ENCODE measurements around the gene MFSD6. TPM values are rescaled to one million over a fixed set of nuclear protein-coding genes. Genes with fewer than 3 reads are reported as not detected.

The MFSD6 gene
- total RNA-seq, 1 donor from 2014 or later: 44.0 TPM

DNA sequence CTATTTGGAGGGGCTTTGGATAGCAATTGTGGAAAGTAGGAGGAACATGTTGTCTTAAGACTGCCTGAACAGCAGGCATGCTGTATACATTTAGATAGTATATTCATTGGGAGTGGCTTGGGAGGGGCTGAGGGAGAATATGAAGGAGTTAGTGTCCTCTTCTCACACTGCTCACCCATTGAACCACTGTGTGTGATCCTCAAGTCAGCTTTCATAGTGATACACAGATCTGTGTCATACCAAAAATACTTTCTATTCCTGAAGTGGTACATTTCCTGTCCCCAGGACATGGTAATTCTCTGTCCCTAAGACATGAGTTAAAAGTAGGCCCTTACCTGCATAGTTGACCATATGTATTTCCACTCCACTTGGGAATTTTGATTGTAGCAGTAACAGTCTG lies 116.8 kb downstream of the MFSD6 start:
- intact Hi-C loops (cut with micrococcal nuclease): no loop called here
- Mint-ChIP-seq H3K4me3 (ENCODE audit: low read depth) (no peak overlapping the region), H3K4me1 (ENCODE audit: low read depth) (peaks cover 69% of the 10 kb centered on the region), H3K27me3 (ENCODE audit: low read depth) (no peaks in the 10 kb centered on the region), H3K36me3 (ENCODE audit: low read depth) (peaks cover 60% of the 10 kb centered on the region), H3K9me3 (no peaks in the 10 kb centered on the region), H3K27ac (no peak overlapping the region)
- DNase-seq (ENCODE audit: low spot score): no peak

DNA sequence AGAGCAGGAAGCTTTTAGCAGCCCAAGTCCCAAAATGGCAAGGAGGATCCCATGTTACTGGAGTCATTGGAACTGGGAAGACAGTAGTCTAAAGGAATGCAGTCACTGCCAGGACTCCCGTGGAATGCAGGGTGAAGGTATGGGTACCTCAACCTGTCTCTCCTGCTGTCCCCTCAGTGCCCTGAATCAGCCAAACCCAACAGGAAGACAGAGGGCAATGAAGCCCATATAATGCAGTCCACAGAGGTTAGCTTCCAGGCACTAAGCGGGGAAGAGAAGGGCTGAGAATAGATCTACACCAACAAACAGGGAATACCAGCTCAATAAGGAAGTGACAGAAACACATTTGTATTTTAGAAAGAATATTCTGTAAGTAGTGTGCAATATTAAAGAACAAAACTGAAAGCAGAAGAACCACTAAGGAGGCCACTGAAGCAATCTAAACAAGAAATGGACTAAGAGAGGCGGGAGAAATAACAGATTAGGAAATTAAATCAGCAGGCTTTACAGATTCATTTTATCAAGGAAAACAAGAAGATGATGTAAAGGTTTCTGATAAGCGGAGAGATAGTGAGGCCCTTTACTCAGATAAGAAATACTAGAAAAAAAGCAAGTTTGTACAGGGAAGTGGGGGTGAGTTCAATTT lies 118.1 kb downstream of the MFSD6 start:
- no peak for DNase-seq (ENCODE audit: low spot score)
- Mint-ChIP-seq H3K36me3 (ENCODE audit: low read depth) (peaks cover 49% of the 10 kb centered on the region), H3K4me3 (ENCODE audit: low read depth) (no peak overlapping the region), H3K4me1 (ENCODE audit: low read depth) (peaks cover 69% of the 10 kb centered on the region), H3K9me3 (no peaks in the 10 kb centered on the region), H3K27ac (no peak overlapping the region), H3K27me3 (ENCODE audit: low read depth) (no peaks in the 10 kb centered on the region)
- intact Hi-C loops (cut with micrococcal nuclease): no loop called here

DNA sequence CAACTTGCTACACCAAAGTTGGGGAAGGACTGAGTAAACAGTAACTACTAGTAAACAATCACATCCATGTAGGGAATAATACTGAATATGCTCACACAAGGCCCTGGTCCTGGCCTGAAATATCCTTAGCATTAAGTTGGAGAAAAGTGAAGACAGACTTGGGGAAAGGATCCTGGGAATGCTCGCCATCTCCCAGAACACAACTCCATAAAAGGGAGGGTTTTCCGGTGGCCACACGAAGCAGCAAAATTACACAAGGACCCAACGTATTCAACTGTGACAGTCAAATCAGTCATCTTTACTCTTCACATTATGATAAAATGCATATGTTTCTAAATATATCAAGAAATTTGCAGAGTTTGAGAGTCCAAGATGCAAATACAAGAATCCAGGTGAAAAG lies 119.1 kb downstream of the MFSD6 start:
- Mint-ChIP-seq H3K36me3 (ENCODE audit: low read depth) (peaks cover 42% of the 10 kb centered on the region), H3K4me3 (ENCODE audit: low read depth) (no peak overlapping the region), H3K4me1 (ENCODE audit: low read depth) (peaks cover 69% of the 10 kb centered on the region), H3K9me3 (no peaks in the 10 kb centered on the region), H3K27me3 (ENCODE audit: low read depth) (no peaks in the 10 kb centered on the region), H3K27ac (no peak overlapping the region)
- DNase-seq (ENCODE audit: low spot score): no peak
- intact Hi-C loops (cut with micrococcal nuclease): no loop called here

DNA sequence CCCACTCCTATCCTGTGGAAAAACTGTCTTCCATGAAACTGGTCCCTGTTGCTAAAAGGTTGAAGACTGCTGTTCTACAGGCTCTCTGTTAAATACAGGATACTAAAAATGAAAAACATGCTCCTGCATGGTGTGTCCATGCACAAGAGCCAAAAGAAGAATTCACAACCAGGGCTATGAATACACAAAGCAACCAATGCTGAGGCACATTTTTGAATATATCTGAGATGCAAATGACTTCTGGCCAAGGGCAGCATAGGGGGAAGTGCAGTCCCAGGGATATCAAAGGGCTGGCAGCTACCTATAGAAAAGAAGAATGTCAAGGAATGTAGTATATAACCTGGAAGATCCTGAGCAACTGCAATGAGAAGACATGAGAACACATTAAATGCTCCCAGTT lies 119.8 kb downstream of the MFSD6 start:
- H3K4me3 Mint-ChIP-seq (ENCODE audit: low read depth): no peak overlapping the region
- intact Hi-C loops (cut with micrococcal nuclease): no loop called here
- no peak for DNase-seq (ENCODE audit: low spot score)
- peaks cover 36% of the 10 kb centered on the region for H3K36me3 Mint-ChIP-seq (ENCODE audit: low read depth)
- no peaks in the 10 kb centered on the region for H3K27me3 Mint-ChIP-seq (ENCODE audit: low read depth)
- H3K4me1 Mint-ChIP-seq (ENCODE audit: low read depth): peaks cover 72% of the 10 kb centered on the region
- no peak overlapping the region for H3K27ac Mint-ChIP-seq
- H3K9me3 Mint-ChIP-seq: no peaks in the 10 kb centered on the region

DNA sequence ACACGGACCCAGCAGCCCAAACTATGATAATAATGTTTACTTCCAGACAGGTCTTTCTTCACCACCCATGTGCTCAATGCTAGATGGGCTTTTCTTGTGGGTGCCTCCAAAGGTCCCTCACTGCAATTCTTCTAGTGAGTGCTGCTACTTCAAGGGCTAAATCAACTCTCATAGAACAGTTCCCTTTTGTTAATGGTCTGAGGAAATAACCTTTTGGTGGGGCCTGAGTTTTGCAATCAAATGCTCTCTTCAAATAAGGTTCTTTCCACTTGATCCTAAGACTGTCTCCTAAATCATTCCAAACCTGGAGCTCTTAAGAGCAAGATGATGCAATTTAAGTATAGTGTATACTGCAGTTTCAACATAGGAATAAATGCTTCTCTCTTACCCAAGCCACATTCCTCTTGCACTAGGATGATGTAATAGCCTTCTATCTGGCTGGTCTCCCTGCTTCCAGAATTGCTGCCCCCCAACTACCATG lies 120.4 kb downstream of the MFSD6 start:
- no peak overlapping the region for H3K4me3 Mint-ChIP-seq (ENCODE audit: low read depth)
- peaks cover 75% of the 10 kb centered on the region for H3K4me1 Mint-ChIP-seq (ENCODE audit: low read depth)
- H3K27ac Mint-ChIP-seq: no peak overlapping the region
- DNase-seq (ENCODE audit: low spot score): no peak
- no peaks in the 10 kb centered on the region for H3K9me3 Mint-ChIP-seq
- H3K27me3 Mint-ChIP-seq (ENCODE audit: low read depth): no peaks in the 10 kb centered on the region
- H3K36me3 Mint-ChIP-seq (ENCODE audit: low read depth): peaks cover 32% of the 10 kb centered on the region
- intact Hi-C loops (cut with micrococcal nuclease): no loop called here

DNA sequence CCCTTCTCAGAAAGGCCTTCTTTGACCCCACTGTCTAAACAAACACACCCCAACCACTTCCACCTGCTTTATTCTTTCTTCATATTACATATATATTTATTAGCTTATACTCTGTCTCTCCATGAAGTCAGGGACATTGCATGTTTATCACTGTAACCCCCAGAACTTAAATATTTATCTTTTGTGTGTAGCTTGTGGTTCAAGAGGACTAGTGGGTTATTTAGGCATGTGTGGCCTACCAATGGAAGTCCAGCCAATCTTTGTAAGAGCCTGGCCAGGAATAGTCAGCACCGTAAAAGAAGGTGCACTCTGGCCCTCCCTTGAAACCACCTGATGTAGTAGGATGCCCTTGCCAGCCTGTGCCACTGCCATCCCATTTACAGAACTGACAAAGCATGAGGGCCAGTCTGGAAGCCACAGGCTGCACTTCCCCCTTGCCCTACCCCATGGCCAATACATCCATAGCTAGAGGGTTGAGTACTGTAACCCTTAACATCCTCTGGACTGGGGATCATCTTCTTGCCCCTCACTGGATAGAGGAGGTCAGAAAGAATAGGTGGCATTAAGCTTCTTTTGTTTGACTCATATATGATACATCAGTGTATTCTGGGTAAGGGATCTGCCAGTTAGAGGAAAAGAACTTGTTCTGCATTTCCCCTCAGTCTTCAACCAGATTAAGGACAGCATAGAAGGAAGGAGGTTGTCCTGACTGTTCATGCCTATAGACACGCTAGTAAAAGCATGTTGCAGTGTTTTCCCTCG lies 121.5 kb downstream of the MFSD6 start:
- H3K27me3 Mint-ChIP-seq (ENCODE audit: low read depth): no peaks in the 10 kb centered on the region
- H3K4me1 Mint-ChIP-seq (ENCODE audit: low read depth): peaks cover 69% of the 10 kb centered on the region
- peak overlapping the region; percentile 35 for H3K27ac Mint-ChIP-seq
- no peak for DNase-seq (ENCODE audit: low spot score)
- no peak overlapping the region for H3K4me3 Mint-ChIP-seq (ENCODE audit: low read depth)
- H3K36me3 Mint-ChIP-seq (ENCODE audit: low read depth): peaks cover 21% of the 10 kb centered on the region
- no peaks in the 10 kb centered on the region for H3K9me3 Mint-ChIP-seq
- intact Hi-C loops (cut with micrococcal nuclease): loop anchor here (5.0 to 10.0 kb wide), 4 partner anchors 353 to 855 kb away; partner anchors contain the start of genes ANKAR, GLS, ORMDL1 and PMS1

DNA sequence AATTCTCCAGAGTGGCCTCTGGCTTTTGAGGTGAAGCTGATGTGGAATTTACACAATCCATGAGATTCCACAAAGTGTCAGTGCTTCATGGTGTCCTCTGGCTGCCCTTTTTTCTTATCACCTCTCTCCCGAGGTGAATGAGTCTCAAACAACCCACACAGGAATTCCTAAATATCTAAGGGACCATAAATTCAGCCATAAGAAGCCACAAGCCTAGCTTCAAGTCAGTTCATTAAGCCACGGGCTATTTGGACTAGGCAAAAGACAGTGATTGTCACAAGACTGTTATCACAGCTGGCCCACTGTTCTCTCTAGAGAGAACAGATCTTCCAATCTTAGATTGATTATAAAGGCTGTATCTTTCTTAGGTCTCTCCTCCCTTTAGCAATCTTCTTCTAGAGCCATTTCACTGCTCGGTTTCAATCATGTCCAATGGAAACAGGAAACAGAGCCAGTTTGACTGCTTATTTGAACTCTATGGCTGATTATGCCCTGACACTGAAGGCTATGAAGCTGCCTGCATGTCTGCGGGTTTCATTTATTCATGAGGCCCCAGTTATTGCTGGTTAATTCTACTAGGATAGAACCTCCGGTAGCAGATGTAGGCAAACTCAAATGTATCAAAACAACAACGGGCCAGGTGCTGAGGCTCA lies 122.2 kb downstream of the MFSD6 start:
- no peak overlapping the region for H3K4me3 Mint-ChIP-seq (ENCODE audit: low read depth)
- peaks cover 64% of the 10 kb centered on the region for H3K4me1 Mint-ChIP-seq (ENCODE audit: low read depth)
- intact Hi-C loops (cut with micrococcal nuclease): loop anchor here (5.0 to 10.0 kb wide), 4 partner anchors 352 to 856 kb away; partner anchors contain the start of genes ANKAR, GLS, ORMDL1 and PMS1
- no peaks in the 10 kb centered on the region for H3K27me3 Mint-ChIP-seq (ENCODE audit: low read depth)
- peaks cover 15% of the 10 kb centered on the region for H3K36me3 Mint-ChIP-seq (ENCODE audit: low read depth)
- no peak overlapping the region for H3K27ac Mint-ChIP-seq
- DNase-seq (ENCODE audit: low spot score): no peak
- no peaks in the 10 kb centered on the region for H3K9me3 Mint-ChIP-seq

DNA sequence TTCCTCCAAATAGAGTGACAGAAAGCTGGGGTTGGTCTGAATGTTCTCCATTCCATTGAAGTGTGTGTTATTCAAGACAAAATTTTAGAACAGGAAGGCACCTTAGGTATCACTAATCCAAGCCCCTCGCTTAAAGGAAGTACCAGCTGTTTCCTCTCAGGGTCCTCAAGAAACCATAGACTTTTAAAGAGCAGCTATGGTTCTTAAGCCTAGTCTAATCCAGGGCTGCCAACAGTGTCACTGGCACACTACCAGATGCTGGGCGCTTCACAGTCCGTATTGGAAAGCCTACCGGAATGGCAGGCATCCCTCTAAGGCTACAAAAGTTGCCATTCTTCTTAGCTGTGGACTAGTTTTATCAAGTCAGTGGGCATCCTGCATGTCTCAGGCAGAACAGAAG lies 124.4 kb downstream of the MFSD6 start:
- H3K4me1 Mint-ChIP-seq (ENCODE audit: low read depth): peaks cover 59% of the 10 kb centered on the region
- no peaks in the 10 kb centered on the region for H3K27me3 Mint-ChIP-seq (ENCODE audit: low read depth)
- no peak for DNase-seq (ENCODE audit: low spot score)
- H3K4me3 Mint-ChIP-seq (ENCODE audit: low read depth): peak overlapping the region; percentile 95
- peaks cover 14% of the 10 kb centered on the region for H3K9me3 Mint-ChIP-seq
- H3K27ac Mint-ChIP-seq: no peak overlapping the region
- peaks cover 30% of the 10 kb centered on the region for H3K36me3 Mint-ChIP-seq (ENCODE audit: low read depth)
- intact Hi-C loops (cut with micrococcal nuclease): loop anchor here (5.0 to 10.0 kb wide), 4 partner anchors 350 to 858 kb away; partner anchors contain the start of genes ANKAR, GLS, ORMDL1 and PMS1

DNA sequence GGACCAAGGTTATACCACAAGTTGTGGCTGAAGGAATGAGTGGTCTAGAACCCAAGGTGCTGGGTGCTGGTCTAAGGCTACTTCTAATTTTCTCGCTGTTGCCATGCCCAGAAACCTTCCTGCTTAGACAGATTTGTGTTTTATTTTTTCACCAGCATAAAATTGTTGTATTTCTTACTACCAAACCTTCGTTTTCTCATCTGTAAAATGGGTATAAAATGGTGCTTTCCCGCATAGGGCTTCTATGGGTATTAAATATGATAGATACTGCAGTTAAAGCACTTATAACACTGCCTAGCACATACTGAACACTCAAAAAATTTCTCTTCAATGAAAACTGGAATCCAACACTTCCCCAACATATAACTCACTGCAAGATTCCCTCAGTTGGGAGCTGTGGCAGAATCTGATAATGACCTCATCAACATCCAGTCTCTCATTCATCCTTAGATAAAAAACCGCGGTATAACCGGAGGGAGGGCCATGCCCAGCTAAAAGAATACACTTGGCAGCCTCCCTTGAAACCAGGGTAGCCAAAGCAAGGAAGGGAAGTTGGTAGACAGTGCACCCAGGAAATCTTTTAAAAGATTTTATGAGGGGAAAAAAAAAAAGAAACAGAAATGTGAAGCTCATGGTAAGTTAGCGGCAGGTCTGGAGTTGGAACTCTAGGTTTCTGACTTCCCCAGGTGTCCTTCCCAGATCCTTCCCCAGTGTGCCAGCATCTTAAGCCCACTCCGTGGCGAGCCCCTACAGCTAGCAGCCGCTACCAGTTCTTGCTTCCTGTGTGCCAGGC lies 125.2 kb downstream of the MFSD6 start:
- H3K36me3 Mint-ChIP-seq (ENCODE audit: low read depth): peaks cover 32% of the 10 kb centered on the region
- peaks cover 21% of the 10 kb centered on the region for H3K9me3 Mint-ChIP-seq
- peaks cover 54% of the 10 kb centered on the region for H3K4me1 Mint-ChIP-seq (ENCODE audit: low read depth)
- no peak for DNase-seq (ENCODE audit: low spot score)
- H3K27me3 Mint-ChIP-seq (ENCODE audit: low read depth): no peaks in the 10 kb centered on the region
- intact Hi-C loops (cut with micrococcal nuclease): loop anchor here (5.0 to 10.0 kb wide), 4 partner anchors 349 to 859 kb away; partner anchors contain the start of genes ANKAR, GLS, ORMDL1 and PMS1
- H3K4me3 Mint-ChIP-seq (ENCODE audit: low read depth): peak overlapping the region; percentile 95
- H3K27ac Mint-ChIP-seq: peak overlapping the region; percentile 98

DNA sequence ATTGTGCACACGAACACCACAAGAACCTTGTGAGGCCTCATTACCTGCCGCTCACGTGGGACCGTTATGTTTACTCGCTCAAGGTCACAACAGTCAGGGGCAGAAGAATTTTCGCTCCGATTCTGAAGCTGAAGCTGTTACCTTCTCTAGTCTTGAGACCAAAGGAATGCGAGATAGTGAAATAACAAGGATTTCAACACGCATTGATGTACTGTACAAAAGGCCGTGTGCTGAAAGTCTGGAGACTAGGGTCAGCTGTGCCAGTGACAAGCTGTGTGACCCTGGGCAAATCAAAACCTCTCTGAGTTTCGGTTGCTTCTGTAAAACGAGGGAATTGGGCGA lies 125.8 kb downstream of the MFSD6 start:
- Mint-ChIP-seq H3K36me3 (ENCODE audit: low read depth) (peaks cover 38% of the 10 kb centered on the region), H3K4me3 (ENCODE audit: low read depth) (peak overlapping the region; percentile 95), H3K27me3 (ENCODE audit: low read depth) (no peaks in the 10 kb centered on the region), H3K9me3 (peaks cover 27% of the 10 kb centered on the region), H3K27ac (peak overlapping the region; percentile 98), H3K4me1 (ENCODE audit: low read depth) (peaks cover 53% of the 10 kb centered on the region)
- intact Hi-C loops (cut with micrococcal nuclease): loop anchor here (1.0 to 10.0 kb wide), 12 partner anchors 15 to 859 kb away; partner anchors contain the start of genes ANKAR, GLS, INPP1 and MFSD6
- peak; percentile 38 for DNase-seq (ENCODE audit: low spot score)

DNA sequence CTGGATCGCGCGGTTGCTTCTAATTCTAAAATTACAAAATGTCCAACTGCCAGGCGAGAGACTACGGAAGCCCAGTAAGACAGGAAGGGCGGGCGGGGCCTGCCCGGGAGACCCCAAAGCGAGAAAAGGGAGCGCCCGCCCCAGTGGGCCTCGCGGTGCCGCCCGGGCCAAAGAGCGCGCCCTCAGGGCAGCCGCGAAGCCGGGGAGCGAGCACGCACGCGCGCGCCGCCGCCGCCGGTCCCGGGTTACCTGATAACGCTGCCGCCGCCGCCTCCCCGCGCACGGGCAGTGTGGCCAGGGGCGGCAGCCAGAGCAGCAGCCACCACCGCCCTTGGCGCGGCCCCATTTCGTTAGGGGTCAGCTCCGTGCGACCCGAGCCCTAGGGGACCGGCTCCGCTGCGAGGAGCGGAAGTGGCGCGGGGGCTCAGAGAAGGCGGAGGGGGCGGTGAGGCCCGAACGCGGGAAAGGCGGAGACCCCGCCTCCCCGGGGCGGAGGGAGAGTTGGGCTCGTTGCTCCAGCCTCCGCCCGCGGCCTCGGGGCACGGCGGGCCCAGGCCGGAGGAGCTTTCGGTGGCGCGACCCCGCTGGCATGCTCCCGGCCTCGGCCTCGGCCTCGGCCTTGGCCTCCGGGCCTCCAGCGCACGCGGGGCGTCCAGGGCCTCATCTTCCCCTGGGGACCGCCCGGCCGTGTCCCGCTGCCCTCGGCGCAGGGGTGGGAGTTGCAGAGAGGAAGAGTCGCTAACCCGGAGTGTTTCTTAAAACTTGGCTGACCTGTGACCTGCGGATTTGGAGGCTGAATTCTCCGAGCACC lies 126.4 kb downstream of the MFSD6 start, which contains the start of gene NEMP2:
Gene NEMP2 (minus strand): TSS at position 413 of the 811 bp plus-strand sequence. CDS start 67 bp downstream, at position 346.
- Mint-ChIP-seq H3K4me3 (ENCODE audit: low read depth) (peak within 1 kb of the TSS; percentile 95), H3K27me3 (ENCODE audit: low read depth) (no peaks in the 10 kb centered on the region), H3K27ac (peak within 1 kb of the TSS; percentile 98), H3K9me3 (peaks cover 32% of the 10 kb centered on the region), H3K36me3 (ENCODE audit: low read depth) (peaks cover 39% of the 10 kb centered on the region), H3K4me1 (ENCODE audit: low read depth) (peaks cover 48% of the 10 kb centered on the region)
- intact Hi-C loops (cut with micrococcal nuclease): loop anchor here (1.0 to 10.0 kb wide), 12 partner anchors 16 to 860 kb away; partner anchors contain the start of genes ANKAR, GLS, INPP1 and MFSD6
- DNase-seq (ENCODE audit: low spot score): peak; percentile 84

Measured in activated T-helper 2 cell treated with anti-CD3 and anti-CD28 coated beads, Interferon-gamma antibody, Interleukin-2, Interleukin-4, amounts not matched to agents 10 μg/mL and 5 μg/mL and 100 μg/mL, durations not matched to agents 14 hours and 24 hours and 36 hours (primary cell).